Measurements from ENCODE around the gene CPA2. TPM values are rescaled to one million over a fixed set of nuclear protein-coding genes. Genes with fewer than 3 reads are reported as not detected.
A peak's percentile ranks its signal among the peaks of the same experiment; 100 is the strongest.

The CPA2 gene
- total and polyA plus RNA-seq, 2 donors from 2014 or later = not detected

GRCh38 chr7:130324306-130324943, 57.8 kb downstream of the CPA2 start:
- Histone ChIP-seq H3K9me3 (ENCODE audit: control insufficient read depth in 2 of 3, insufficient read depth in 1 of 3, low read length in 3 of 3) (no peaks in the 10 kb centered on the region), H3K9ac (ENCODE audit: low read length in 3 of 3) (no peak overlapping the region), H3K36me3 (ENCODE audit: control insufficient read depth in 2 of 3, insufficient read depth in 3 of 3, low read length in 3 of 3) (no peaks in the 10 kb centered on the region), H3K27me3 (ENCODE audit: control insufficient read depth, insufficient read depth, low read length) (no peaks in the 10 kb centered on the region), H3K4me1 (ENCODE audit: control insufficient read depth in 2 of 3, insufficient read depth in 2 of 3, low read depth in 1 of 3, low read length in 3 of 3) (no peaks in the 10 kb centered on the region), H3K27ac (ENCODE audit: low read depth in 2 of 2, low read length in 2 of 2) (no peak overlapping the region), H3K4me3 (ENCODE audit: low read length in 3 of 3) (no peak overlapping the region)
- DNase-seq (peak in 3 of 5 donors; percentile 24 to 50 (median 37)), FAIRE-seq (no peak)
- no peak for TF ChIP-seq CTCF (IDR thresholded peaks at IDR 0.05; ENCODE audit: borderline replicate concordance, extremely low read depth, insufficient read depth)
- intact Hi-C loops (cut with DNase I) = no loop called here

GRCh38 chr7:130329681-130330080, 63.0 kb downstream of the CPA2 start:
- Histone ChIP-seq H3K36me3 (ENCODE audit: control insufficient read depth in 2 of 3, insufficient read depth in 3 of 3, low read length in 3 of 3) (no peaks in the 10 kb centered on the region), H3K4me1 (ENCODE audit: control insufficient read depth in 2 of 3, insufficient read depth in 2 of 3, low read depth in 1 of 3, low read length in 3 of 3) (no peaks in the 10 kb centered on the region), H3K4me3 (ENCODE audit: low read length in 3 of 3) (no peak overlapping the region), H3K9ac (ENCODE audit: low read length in 3 of 3) (no peak overlapping the region), H3K27ac (ENCODE audit: low read depth in 2 of 2, low read length in 2 of 2) (no peak overlapping the region), H3K9me3 (ENCODE audit: control insufficient read depth in 2 of 3, insufficient read depth in 1 of 3, low read length in 3 of 3) (no peaks in the 10 kb centered on the region), H3K27me3 (ENCODE audit: control insufficient read depth, insufficient read depth, low read length) (no peaks in the 10 kb centered on the region)
- TF ChIP-seq CTCF (IDR thresholded peaks at IDR 0.05; ENCODE audit: borderline replicate concordance, extremely low read depth, insufficient read depth) = no peak
- intact Hi-C loops (cut with DNase I) = no loop called here
- DNase-seq = peak in 2 of 5 donors; percentile 47 to 71
- FAIRE-seq = no peak

- H3K4me1 ChIP-seq (ENCODE audit: control insufficient read depth in 2 of 3, insufficient read depth in 2 of 3, low read depth in 1 of 3, low read length in 3 of 3) = no peaks in the 10 kb centered on the region
- H3K9me3 ChIP-seq (ENCODE audit: control insufficient read depth in 2 of 3, insufficient read depth in 1 of 3, low read length in 3 of 3) = no peaks in the 10 kb centered on the region
- no peak overlapping the region for H3K27ac ChIP-seq (ENCODE audit: low read depth in 2 of 2, low read length in 2 of 2)
- H3K36me3 ChIP-seq (ENCODE audit: control insufficient read depth in 2 of 3, insufficient read depth in 3 of 3, low read length in 3 of 3) = no peaks in the 10 kb centered on the region
- H3K9ac ChIP-seq (ENCODE audit: low read length in 3 of 3) = no peak overlapping the region
- no peaks in the 10 kb centered on the region for H3K27me3 ChIP-seq (ENCODE audit: control insufficient read depth, insufficient read depth, low read length)
- DNase-seq (no peak), FAIRE-seq (no peak)
- intact Hi-C loops (cut with DNase I) = no loop called here
- no peak overlapping the region for H3K4me3 ChIP-seq (ENCODE audit: low read length in 3 of 3)
- TF ChIP-seq CTCF (IDR thresholded peaks at IDR 0.05; ENCODE audit: borderline replicate concordance, extremely low read depth, insufficient read depth) = no peak
These were observed 65.8 kb downstream of the CPA2 start for GRCh38 chr7:130332259-130333053.

Measured in kidney (tissue), 14 donors.